ENCODE results near the gene LRRC59.
"Not testable (repeated sequence)": the region's sequence is repeated elsewhere in the genome, so short reads cannot be mapped to it uniquely, and the experiment has no call there.

The LRRC59 gene

GRCh38 chr17:50424996-50425681 is 27.8 kb upstream of the LRRC59 start:
- DNase-seq (ENCODE audit: low read depth) = no peak

- no peak for DNase-seq (ENCODE audit: low read depth)
Measured at GRCh38 chr17:50424246-50424995, 27.1 kb upstream of the LRRC59 start.

GRCh38 chr17:50423553-50424159 is 26.3 kb upstream of the LRRC59 start:
- DNase-seq (ENCODE audit: low read depth) = no peak

GRCh38 chr17:50422738-50423137 is 25.4 kb upstream of the LRRC59 start:
- DNase-seq (ENCODE audit: low read depth) = no peak

- DNase-seq (ENCODE audit: low read depth) = no peak
Measured at GRCh38 chr17:50421308-50422051, 24.2 kb upstream of the LRRC59 start.

- no peak for DNase-seq (ENCODE audit: low read depth)
Measured at GRCh38 chr17:50420419-50421112, 23.2 kb upstream of the LRRC59 start.

GRCh38 chr17:50419577-50419976 is 22.3 kb upstream of the LRRC59 start:
- not testable (repeated sequence) for DNase-seq (ENCODE audit: low read depth)

- DNase-seq (ENCODE audit: low read depth) = no peak
Measured at GRCh38 chr17:50414808-50415207, 17.5 kb upstream of the LRRC59 start.

GRCh38 chr17:50412188-50412732 is 14.9 kb upstream of the LRRC59 start:
- no peak for DNase-seq (ENCODE audit: low read depth)

GRCh38 chr17:50407921-50408320 is 10.6 kb upstream of the LRRC59 start:
- no peak for DNase-seq (ENCODE audit: low read depth)

GRCh38 chr17:50406578-50406977 is 9.3 kb upstream of the LRRC59 start:
- no peak for DNase-seq (ENCODE audit: low read depth)

- DNase-seq (ENCODE audit: low read depth) = not testable (repeated sequence)
Measured at GRCh38 chr17:50405351-50405750, 8.0 kb upstream of the LRRC59 start.

- DNase-seq (ENCODE audit: low read depth) = not testable (repeated sequence)
Measured at GRCh38 chr17:50399591-50399990, 2.3 kb upstream of the LRRC59 start.

GRCh38 chr17:50398672-50399071 is 1.3 kb upstream of the LRRC59 start:
- DNase-seq (ENCODE audit: low read depth) = not testable (repeated sequence)

GRCh38 chr17:50397919-50398285 is 579 bp upstream of the LRRC59 start:
- no peak for DNase-seq (ENCODE audit: low read depth)

- DNase-seq (ENCODE audit: low read depth) = no peak
Measured at GRCh38 chr17:50396261-50397110, 837 bp downstream of the LRRC59 start.

GRCh38 chr17:50394711-50395110 is 2.6 kb downstream of the LRRC59 start:
- no peak for DNase-seq (ENCODE audit: low read depth)

- no peak for DNase-seq (ENCODE audit: low read depth)
Measured at GRCh38 chr17:50393700-50394099, 3.6 kb downstream of the LRRC59 start.

- no peak for DNase-seq (ENCODE audit: low read depth)
Measured at GRCh38 chr17:50392621-50393020, 4.7 kb downstream of the LRRC59 start.

GRCh38 chr17:50389534-50389933 is 7.8 kb downstream of the LRRC59 start:
- no peak for DNase-seq (ENCODE audit: low read depth)

- no peak for DNase-seq (ENCODE audit: low read depth)
Measured at GRCh38 chr17:50388728-50389127, 8.6 kb downstream of the LRRC59 start.
